ENCODE results near the gene PCDHGA6.

The PCDHGA6 gene

GRCh38 chr5:141422742-141423291, 49.1 kb downstream of the PCDHGA6 start:
- no peak for DNase-seq

- DNase-seq: no peak
Measured at GRCh38 chr5:141427783-141428426, 54.2 kb downstream of the PCDHGA6 start.

Measured in activated T-cell treated with anti-CD3 and anti-CD28 coated beads, Interleukin-2, amount 50 U/mL, for 1 hour (primary cell).